Non-pigmented ciliary epithelial cell (primary cell): ENCODE results near the gene TRAT1.

ENCODE experiments used
- DNase-seq: peaks from one replicate; pipeline ENCODE4 v3.0.0-alpha.2; 2010; ENCODE audit warnings: low read depth

The TRAT1 gene

DNA sequence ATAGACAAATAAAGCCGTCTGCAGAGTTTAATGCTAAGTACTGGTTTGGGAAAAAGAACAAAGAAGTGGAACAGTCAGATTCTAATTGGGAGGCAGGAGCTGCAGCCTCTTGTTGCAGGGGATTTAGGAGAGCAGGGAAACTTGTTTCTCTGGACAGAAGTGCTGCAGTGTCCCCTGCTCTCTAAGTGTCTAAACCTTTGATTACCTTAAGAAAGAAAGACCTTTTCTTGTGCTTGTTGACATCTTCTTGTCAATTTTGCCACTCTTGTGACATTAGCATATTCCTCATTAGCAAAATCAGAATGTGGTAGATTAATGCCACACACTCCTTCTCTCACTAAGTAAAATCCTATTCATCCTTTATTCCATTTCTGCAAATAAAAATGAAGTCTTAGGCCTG, 38.8 kb downstream of the TRAT1 start:
- no peak for DNase-seq

DNA sequence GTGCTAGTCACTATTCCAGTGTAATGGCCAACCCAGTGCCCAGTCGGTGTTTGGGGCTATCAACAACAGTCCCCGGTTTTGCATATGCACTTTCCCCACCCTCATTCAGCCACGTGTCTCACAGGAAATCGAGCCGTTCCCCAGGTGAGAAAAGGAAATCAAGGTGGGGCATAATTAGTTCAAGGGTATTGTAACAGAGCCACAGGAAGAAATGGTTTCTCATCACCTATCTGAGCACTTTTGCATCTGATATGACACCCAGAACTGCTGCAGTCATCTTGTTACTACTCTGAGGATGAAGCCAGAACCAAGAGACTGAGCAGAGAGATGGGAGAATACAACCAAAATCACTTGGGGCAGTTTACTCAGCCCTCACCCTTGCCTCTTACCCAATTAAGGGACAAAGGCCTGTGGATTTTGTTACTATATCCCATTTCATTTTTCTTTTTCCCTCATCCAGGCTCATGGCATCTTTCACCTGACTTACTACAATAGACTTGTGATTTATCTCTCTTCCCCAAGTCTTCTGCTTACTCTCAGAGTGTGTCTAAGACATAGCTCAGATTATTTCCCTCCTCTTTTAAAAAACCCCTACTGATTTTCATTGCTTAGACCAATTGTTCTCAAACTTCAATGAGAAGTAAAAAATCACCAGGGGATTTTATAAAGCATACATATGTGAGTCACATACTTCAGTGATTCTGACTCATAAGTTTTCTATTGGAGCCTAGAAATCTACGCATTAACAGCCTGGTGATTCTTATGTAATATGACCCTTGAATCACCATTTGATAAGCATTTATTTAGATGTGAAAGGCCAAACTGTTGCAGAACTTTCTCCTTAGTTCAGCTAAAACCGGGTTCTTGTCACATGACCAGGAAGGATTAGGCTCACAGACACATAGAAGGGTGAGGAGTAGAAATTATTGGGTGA, 40.5 kb downstream of the TRAT1 start:
- DNase-seq, result peak; percentile 51

DNA sequence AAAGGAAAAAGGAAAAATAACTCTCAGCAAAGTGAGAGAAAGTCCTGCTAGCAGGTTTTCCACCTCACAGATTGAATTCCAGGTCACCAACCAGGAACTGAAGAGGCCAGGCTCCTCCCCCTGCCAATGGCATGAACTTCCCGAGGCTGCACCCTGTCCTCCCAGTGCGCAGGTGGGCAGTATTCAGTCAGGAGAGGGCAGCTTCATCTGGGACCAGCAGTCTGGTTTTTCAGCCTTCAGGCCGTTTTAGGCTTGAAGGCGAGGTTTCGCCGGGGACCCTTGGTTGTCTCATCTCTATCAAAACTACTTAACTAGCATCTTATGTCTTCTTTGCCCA, 41.2 kb downstream of the TRAT1 start:
- no peak for DNase-seq

DNA sequence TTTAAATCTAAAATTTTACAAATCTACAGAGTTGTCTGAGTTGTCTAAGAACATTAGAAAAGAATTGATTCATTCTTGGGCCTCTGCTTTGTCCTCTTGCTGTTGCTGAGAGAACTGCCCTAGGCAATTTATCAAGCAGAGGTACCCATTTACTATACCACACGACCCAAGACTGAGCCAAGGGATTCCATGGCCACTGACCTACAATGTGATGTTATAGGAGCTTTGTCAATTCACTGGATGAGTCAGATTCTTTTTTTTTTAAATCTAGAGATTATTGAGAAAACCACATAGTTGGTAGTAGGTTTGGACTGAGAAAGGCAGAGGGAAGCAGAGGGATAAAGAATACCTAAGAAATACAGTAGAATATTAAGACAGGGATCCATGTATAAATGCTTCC, 55.3 kb downstream of the TRAT1 start:
- no peak for DNase-seq

DNA sequence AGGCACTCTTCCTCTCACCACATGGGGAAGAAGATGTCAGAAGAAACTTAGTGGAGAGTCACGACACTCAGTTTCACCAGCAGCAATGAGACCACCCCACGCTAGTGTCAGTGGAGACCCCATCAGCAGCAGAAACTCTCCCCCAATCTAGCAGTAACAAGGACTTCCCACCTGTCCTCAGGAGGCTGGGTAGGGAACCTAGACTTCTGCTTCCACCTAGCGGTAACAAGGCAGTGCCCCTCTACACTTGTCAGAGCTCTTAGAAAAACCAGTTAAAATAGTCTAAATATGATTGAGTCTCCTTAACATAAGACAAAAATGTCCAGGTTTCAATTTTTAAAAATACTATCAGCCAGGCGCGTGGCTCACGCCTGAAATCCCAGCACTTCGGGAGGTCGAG, 57.3 kb downstream of the TRAT1 start:
- no peak for DNase-seq

DNA sequence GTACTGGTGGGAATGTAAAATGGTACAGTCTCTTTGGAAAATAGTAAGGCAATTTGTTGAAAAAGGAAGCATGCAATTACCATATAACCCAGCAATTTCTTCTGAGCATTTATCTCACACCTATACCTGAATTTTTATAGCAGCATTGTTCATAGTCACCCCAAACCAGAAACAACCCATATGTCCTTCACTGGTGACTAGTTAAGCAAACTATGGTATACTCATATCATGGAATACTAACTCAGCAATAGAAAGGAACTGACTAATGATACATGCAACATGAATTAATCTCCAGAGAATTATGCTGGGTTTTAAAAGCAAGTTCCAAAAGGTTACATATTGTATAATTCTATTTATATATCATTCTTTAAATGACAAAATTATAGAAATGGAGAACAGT, 60.2 kb downstream of the TRAT1 start:
- DNase-seq, result no peak

DNA sequence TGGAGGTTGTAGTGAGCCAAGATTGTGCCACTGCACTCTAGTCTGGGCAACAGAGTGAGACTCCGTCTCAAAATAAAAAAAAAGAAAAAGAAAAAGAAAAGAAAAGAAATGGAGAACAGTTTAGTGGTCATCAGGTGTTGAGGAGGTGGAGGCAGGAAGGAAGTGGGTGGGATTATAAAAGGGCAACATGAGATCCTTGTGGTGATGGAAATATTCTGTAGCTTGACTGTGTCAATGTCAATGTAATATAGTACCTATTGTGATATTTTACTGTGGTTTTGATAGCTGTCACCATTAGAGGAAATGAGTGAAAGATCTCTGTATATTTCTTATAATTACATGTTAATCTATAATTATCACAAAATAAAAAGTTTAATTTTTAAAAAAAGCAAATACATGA, 60.8 kb downstream of the TRAT1 start:
- no peak for DNase-seq

DNA sequence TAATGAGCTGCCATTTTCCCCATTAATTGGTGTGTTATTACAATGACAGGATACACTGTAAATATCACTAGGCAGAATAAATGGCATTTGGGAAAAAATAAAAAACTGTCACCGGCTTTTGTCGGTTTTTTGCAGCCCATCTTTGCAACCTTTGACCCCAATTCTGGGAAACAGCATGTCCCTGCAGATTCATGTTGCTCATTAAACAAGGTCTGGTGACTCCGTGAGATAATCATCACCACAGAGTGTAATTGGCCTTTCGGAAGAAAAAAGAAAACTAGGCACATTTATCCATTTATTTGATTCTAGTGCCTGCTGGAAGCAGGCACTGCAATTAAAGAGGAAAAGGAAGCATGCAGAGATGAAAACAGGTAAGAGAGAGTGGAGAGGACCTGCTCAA, 64.5 kb downstream of the TRAT1 start:
- DNase-seq, result no peak

DNA sequence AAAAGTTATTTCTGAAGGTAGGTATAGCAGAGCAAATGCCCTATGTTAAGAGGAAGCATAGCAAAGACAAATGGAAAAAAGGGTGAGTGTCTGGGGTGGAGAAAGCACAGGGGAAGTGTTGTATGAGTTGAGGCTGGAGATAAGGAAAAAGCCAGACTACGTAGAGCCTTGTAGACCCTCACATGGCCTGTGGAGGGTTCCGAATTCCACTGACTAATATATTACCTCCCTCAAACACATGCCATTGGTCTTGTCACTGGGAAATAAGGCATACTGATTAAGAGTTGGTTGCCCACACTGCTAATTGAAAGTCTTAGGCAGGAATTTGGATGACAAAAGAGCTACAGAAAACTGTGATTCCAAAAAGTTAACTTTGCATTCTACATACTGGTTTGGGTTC, 65.2 kb downstream of the TRAT1 start:
- DNase-seq, result no peak

DNA sequence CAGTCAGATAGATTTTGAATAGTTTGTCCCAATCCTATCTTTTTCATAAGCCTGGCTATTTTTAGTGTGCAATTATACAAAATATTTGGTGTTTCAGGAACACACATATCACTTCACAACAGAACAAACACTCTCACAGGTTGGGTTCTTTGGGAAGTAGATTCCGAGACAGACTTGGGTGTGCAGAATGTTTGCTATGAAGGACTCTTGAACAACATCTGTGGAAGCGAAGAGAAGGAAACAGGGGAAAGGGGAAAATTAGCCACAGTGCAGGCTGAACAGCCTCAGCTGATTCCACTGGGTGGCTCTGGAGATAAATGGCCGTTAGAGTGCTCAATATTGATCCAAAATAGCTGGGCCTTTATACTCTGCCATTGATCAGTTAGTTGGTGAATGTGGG, 69.2 kb downstream of the TRAT1 start:
- no peak for DNase-seq

DNA sequence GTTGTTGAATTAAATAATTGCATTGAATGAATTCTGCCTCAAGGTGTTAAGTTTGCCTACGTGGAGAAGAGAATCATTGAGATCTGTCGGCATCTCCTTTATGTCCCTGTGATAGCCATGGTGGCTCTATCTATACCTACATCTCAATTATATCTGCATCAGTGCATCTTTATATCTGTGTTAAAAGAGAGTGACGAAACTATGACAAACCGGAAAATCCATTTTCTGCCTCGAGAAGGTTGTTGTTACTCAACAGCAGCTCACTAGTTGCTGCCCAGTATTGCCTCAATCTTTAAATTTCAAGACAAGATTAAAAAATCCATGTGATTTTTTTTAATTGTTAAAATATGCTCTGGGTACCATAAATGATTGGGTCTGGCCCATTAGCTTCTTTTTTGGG, 72.4 kb downstream of the TRAT1 start:
- DNase-seq, result no peak

DNA sequence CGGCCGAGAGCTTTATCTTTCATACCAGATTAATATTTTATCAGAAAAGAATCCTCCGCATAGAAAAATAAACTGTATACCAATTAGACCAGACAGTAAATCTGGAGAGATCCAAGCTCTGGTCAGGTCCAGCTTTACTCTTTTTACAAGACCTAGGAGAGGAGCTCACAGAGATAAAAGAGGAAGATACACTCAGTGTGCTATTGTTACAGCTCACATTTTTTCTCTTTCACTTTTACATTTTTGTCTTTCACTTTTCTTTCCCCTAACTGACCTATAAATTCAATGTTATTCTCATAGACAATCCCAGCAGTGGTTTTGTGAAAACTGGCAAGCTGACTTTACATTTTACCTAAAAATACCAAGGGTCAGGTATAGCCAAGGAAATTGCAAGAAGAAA, 75.3 kb downstream of the TRAT1 start:
- no peak for DNase-seq

DNA sequence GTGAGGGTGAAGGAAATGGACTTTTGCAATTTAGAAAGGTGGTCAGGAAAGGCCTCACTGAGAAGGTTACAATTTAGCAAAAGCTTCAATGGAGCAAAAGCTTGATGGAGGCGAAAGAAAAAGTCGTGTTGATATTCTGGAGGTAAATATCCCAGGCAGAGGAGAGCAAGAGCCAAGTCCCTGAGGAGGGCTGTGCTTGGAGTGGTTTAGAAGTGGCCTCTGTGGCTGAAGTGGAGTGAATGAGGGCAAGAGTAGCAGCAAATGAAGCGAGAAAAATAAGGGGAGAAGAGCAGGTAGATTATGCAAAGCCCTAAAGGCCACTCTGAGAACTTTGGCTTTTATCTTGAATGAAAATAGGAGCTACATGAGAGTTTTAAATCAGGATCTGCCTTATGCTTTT, 76.9 kb downstream of the TRAT1 start:
- no peak for DNase-seq
